Measurements from ENCODE around the gene USP33. TPM values are rescaled to one million over a fixed set of nuclear protein-coding genes. Genes with fewer than 3 reads are reported as not detected.
A peak's percentile ranks its signal among the peaks of the same experiment; 100 is the strongest.
"Not testable (repeated sequence)": the region's sequence is repeated elsewhere in the genome, so short reads cannot be mapped to it uniquely, and the experiment has no call there.

The USP33 gene
- total and polyA plus RNA-seq, 10 of the 15 experiments (the other 5 are each of a cell fraction or from before 2014, with no cell fraction given) = 13.1 to 49.9 (median 32.2) TPM

- Histone ChIP-seq H3K4me2 (ENCODE audit: control insufficient read depth, insufficient read depth) (no peak overlapping the region), H3K4me3 (no peak overlapping the region), H3K9me3 (replicated peaks; ENCODE audit: control insufficient read depth, insufficient read depth, low read length) (peaks cover 8% of the 10 kb centered on the region; the same call in 2 of the 3 replicates), H3K79me2 (ENCODE audit: control insufficient read depth, insufficient read depth, low read length) (peaks cover 43% of the 10 kb centered on the region), H3K27me3 (replicated peaks in 1 of 2; ENCODE audit: control insufficient read depth in 2 of 2, insufficient read depth in 2 of 2, low read length in 1 of 2) (no peaks in the 10 kb centered on the region), H3K4me1 (ENCODE audit: control insufficient read depth, insufficient read depth, low read length) (no peaks in the 10 kb centered on the region), H3K36me3 (ENCODE audit: control insufficient read depth in 2 of 2, insufficient read depth in 2 of 2, low read length in 1 of 2) (peaks cover 4 to 10% of the 10 kb centered on the region in 2 experiments), H3K9ac (ENCODE audit: control insufficient read depth, insufficient read depth, low read length) (no peak overlapping the region), H3K27ac (ENCODE audit: control insufficient read depth, insufficient read depth) (no peak overlapping the region), H4K20me1 (ENCODE audit: control insufficient read depth, insufficient read depth) (peaks cover 2% of the 10 kb centered on the region; the same call in 1 of the 2 replicates), H2AFZ (ENCODE audit: control insufficient read depth, low read depth, low read length) (no peak overlapping the region)
- 100% methylated on average over 2 of the region's 2 CpGs for WGBS (ENCODE audit: insufficient coverage, insufficient replicate concordance, low lambda C conversion rate, missing lambda C conversion rate)
- ChIA-PET CTCF (interaction anchor here (0.6 to 2.2 kb wide), 6 partner anchors 16 to 878 kb away, joined by 3 to 7 read pairs (median 3); no protein-coding TSS in a partner anchor), SMC1A (ENCODE audit: uncharacterized antibody, unreplicated experiment) (interaction anchor here (0.6 to 1.0 kb wide), 4 partner anchors 18 to 65 kb away, joined by 3 to 4 read pairs (median 3); no protein-coding TSS in a partner anchor), POLR2A (no interaction called here), RAD21 (ENCODE audit: unreplicated experiment) (no interaction called here)
- intact Hi-C loops (cut with micrococcal nuclease; ENCODE audit: unreplicated experiment) = no loop called here
- TF ChIP-seq BACH1 (IDR thresholded peaks at IDR 0.05; ENCODE audit: borderline replicate concordance) (no peak), KDM1A (IDR thresholded peaks at IDR 0.05; ENCODE audit: borderline replicate concordance) (no peak), CBX5 (IDR thresholded peaks at IDR 0.05; ENCODE audit: low read depth) (0 out of 2 replicates have a peak, but pooled peaks have one; percentile 60)
- no TSS peak for BruUV-seq (replicated peaks)
- DNase-seq (ENCODE audit: low read depth, low spot score) (no peak), FAIRE-seq (no peak), ATAC-seq (no peak)
- in situ Hi-C loops (cut with MboI) = no loop called here
These were observed 110.5 kb downstream of the USP33 start for GRCh38 chr1:77649127-77649526.

- H3K27me3 ChIP-seq (replicated peaks in 1 of 2; ENCODE audit: control insufficient read depth in 2 of 2, insufficient read depth in 2 of 2, low read length in 1 of 2); H3K4me1 ChIP-seq (ENCODE audit: control insufficient read depth, insufficient read depth, low read length); CTCF ChIA-PET; H3K4me2 ChIP-seq (ENCODE audit: control insufficient read depth, insufficient read depth); FAIRE-seq; BruUV-seq (replicated peaks); H3K4me3 ChIP-seq; in situ Hi-C loops (cut with MboI); H4K20me1 ChIP-seq (ENCODE audit: control insufficient read depth, insufficient read depth); ATAC-seq; RAD21 ChIA-PET (ENCODE audit: unreplicated experiment); H3K9me3 ChIP-seq (replicated peaks; ENCODE audit: control insufficient read depth, insufficient read depth, low read length); H3K27ac ChIP-seq (ENCODE audit: control insufficient read depth, insufficient read depth); H3K36me3 ChIP-seq (ENCODE audit: control insufficient read depth in 2 of 2, insufficient read depth in 2 of 2, low read length in 1 of 2); H2AFZ ChIP-seq (ENCODE audit: control insufficient read depth, low read depth, low read length); intact Hi-C loops (cut with micrococcal nuclease; ENCODE audit: unreplicated experiment); DNase-seq (ENCODE audit: low read depth, low spot score); H3K9ac ChIP-seq (ENCODE audit: control insufficient read depth, insufficient read depth, low read length): not testable (repeated sequence)
- WGBS (ENCODE audit: insufficient coverage, insufficient replicate concordance, low lambda C conversion rate, missing lambda C conversion rate) = 97% methylated on average over 6 of the region's 6 CpGs
- ChIA-PET POLR2A (interaction anchor here (1.3 kb wide), 1 partner anchor 12 kb away, joined by 5 read pairs; no protein-coding TSS in a partner anchor), SMC1A (ENCODE audit: uncharacterized antibody, unreplicated experiment) (interaction anchor here (1.0 to 1.9 kb wide), 3 partner anchors 15 to 69 kb away, joined by 3 to 5 read pairs (median 4); no protein-coding TSS in a partner anchor)
- peaks cover 37% of the 10 kb centered on the region for H3K79me2 ChIP-seq (ENCODE audit: control insufficient read depth, insufficient read depth, low read length)
These were observed 113.4 kb downstream of the USP33 start for GRCh38 chr1:77646224-77646623.

Other genes with a start within 250 kb of the USP33 start
- 39.5 and 53.6 TPM in 2 replicates for gene ZZZ3, start 77.2 kb downstream of the USP33 start, total RNA-seq (2014; rRNA removed)
- gene ZZZ3, start 77.2 kb downstream of the USP33 start, total RNA-seq (2014; rRNA removed; fragmentation: Illumina TruSeq; extraction: Trizol) = 44.1 and 45.1 TPM in 2 replicates
- 31.2 and 32.8 TPM in 2 replicates for gene ZZZ3, start 77.2 kb downstream of the USP33 start, total RNA-seq (2021)
- gene ZZZ3, start 77.2 kb downstream of the USP33 start, polyA plus RNA-seq (2011; rRNA removed) = 26.3 and 36.8 TPM in 2 replicates
- 25.6 and 31.9 TPM in 2 replicates for gene ZZZ3, start 77.2 kb downstream of the USP33 start, polyA plus RNA-seq (2014; fragmentation: Illumina TruSeq; extraction: Trizol)
- 10 to 100 TPM; 10.5 to 12.7 TPM for gene ZZZ3, start 77.2 kb downstream of the USP33 start, polyA plus RNA-seq (2014; fragmentation: Nextera tagmentation; extraction: Ambion mirVana)
- gene ZZZ3, start 77.2 kb downstream of the USP33 start, polyA plus RNA-seq (2014; rRNA removed) = 23.8 and 25.9 TPM in 2 replicates
- 10 to 100 TPM; 37.4 to 40.3 TPM for gene ZZZ3, start 77.2 kb downstream of the USP33 start, polyA plus RNA-seq (2016; fragmentation: Nextera tagmentation; extraction: Ambion mirVana)
- 4.9 and 5.4 TPM in 2 replicates for gene MIGA1, start 19.8 kb upstream of the USP33 start, total RNA-seq (2014; rRNA removed)
- 6.4 and 7.2 TPM in 2 replicates for gene MIGA1, start 19.8 kb upstream of the USP33 start, total RNA-seq (2014; rRNA removed; fragmentation: Illumina TruSeq; extraction: Trizol)
- gene MIGA1, start 19.8 kb upstream of the USP33 start, total RNA-seq (2021) = 5.1 and 5.3 TPM in 2 replicates
- gene MIGA1, start 19.8 kb upstream of the USP33 start, polyA plus RNA-seq (2011; rRNA removed) = 4.2 and 6.8 TPM in 2 replicates
- 4.3 and 5.8 TPM in 2 replicates for gene MIGA1, start 19.8 kb upstream of the USP33 start, polyA plus RNA-seq (2014; fragmentation: Illumina TruSeq; extraction: Trizol)
- 1 to 10 TPM; 1.3 to 1.7 TPM for gene MIGA1, start 19.8 kb upstream of the USP33 start, polyA plus RNA-seq (2014; fragmentation: Nextera tagmentation; extraction: Ambion mirVana)
- gene MIGA1, start 19.8 kb upstream of the USP33 start, polyA plus RNA-seq (2014; rRNA removed) = 3.6 and 4.0 TPM in 2 replicates
- 1 to 10 TPM; 4.2 to 5.0 TPM for gene MIGA1, start 19.8 kb upstream of the USP33 start, polyA plus RNA-seq (2016; fragmentation: Nextera tagmentation; extraction: Ambion mirVana)
- gene NEXN, start 128.8 kb upstream of the USP33 start, total RNA-seq (2014; rRNA removed) = 7.3 and 11.1 TPM in 2 replicates
- 19.3 and 22.8 TPM in 2 replicates for gene NEXN, start 128.8 kb upstream of the USP33 start, total RNA-seq (2014; rRNA removed; fragmentation: Illumina TruSeq; extraction: Trizol)
- 7.2 and 7.8 TPM in 2 replicates for gene NEXN, start 128.8 kb upstream of the USP33 start, total RNA-seq (2021)
- gene NEXN, start 128.8 kb upstream of the USP33 start, polyA plus RNA-seq (2011; rRNA removed) = 2.5 and 4.0 TPM in 2 replicates
- 46.6 and 65.6 TPM in 2 replicates for gene NEXN, start 128.8 kb upstream of the USP33 start, polyA plus RNA-seq (2014; fragmentation: Illumina TruSeq; extraction: Trizol)
- 10 to 100 TPM; 35.9 to 39.9 TPM for gene NEXN, start 128.8 kb upstream of the USP33 start, polyA plus RNA-seq (2014; fragmentation: Nextera tagmentation; extraction: Ambion mirVana)
- gene NEXN, start 128.8 kb upstream of the USP33 start, polyA plus RNA-seq (2014; rRNA removed) = 7.5 and 10.5 TPM in 2 replicates
- gene NEXN, start 128.8 kb upstream of the USP33 start, polyA plus RNA-seq (2016; fragmentation: Nextera tagmentation; extraction: Ambion mirVana) = 10 to 100 TPM; 13.8 to 17.1 TPM
- gene FUBP1, start 219.2 kb upstream of the USP33 start, total RNA-seq (2014; rRNA removed) = 186 and 207 TPM in 2 replicates
- gene FUBP1, start 219.2 kb upstream of the USP33 start, total RNA-seq (2014; rRNA removed; fragmentation: Illumina TruSeq; extraction: Trizol) = 244 and 247 TPM in 2 replicates
- gene FUBP1, start 219.2 kb upstream of the USP33 start, total RNA-seq (2021) = 184 and 196 TPM in 2 replicates
- 343 and 471 TPM in 2 replicates for gene FUBP1, start 219.2 kb upstream of the USP33 start, polyA plus RNA-seq (2011; rRNA removed)
- gene FUBP1, start 219.2 kb upstream of the USP33 start, polyA plus RNA-seq (2014; fragmentation: Illumina TruSeq; extraction: Trizol) = 209 and 221 TPM in 2 replicates
- 100 to 1,000 TPM; 110 to 114 TPM for gene FUBP1, start 219.2 kb upstream of the USP33 start, polyA plus RNA-seq (2014; fragmentation: Nextera tagmentation; extraction: Ambion mirVana)
- 219 and 248 TPM in 2 replicates for gene FUBP1, start 219.2 kb upstream of the USP33 start, polyA plus RNA-seq (2014; rRNA removed)
- 100 to 1,000 TPM; 136 to 142 TPM for gene FUBP1, start 219.2 kb upstream of the USP33 start, polyA plus RNA-seq (2016; fragmentation: Nextera tagmentation; extraction: Ambion mirVana)
- 5.3 and 6.9 TPM in 2 replicates for gene DNAJB4, start 245.1 kb upstream of the USP33 start, total RNA-seq (2014; rRNA removed)
- gene DNAJB4, start 245.1 kb upstream of the USP33 start, total RNA-seq (2014; rRNA removed; fragmentation: Illumina TruSeq; extraction: Trizol) = 6.2 and 6.5 TPM in 2 replicates
- gene DNAJB4, start 245.1 kb upstream of the USP33 start, total RNA-seq (2021) = 7.3 and 7.6 TPM in 2 replicates
- gene DNAJB4, start 245.1 kb upstream of the USP33 start, polyA plus RNA-seq (2011; rRNA removed) = 6.6 and 13.6 TPM in 2 replicates
- gene DNAJB4, start 245.1 kb upstream of the USP33 start, polyA plus RNA-seq (2014; fragmentation: Illumina TruSeq; extraction: Trizol) = 6.5 and 8.8 TPM in 2 replicates
- 1 to 10 TPM; 3.8 to 5.1 TPM for gene DNAJB4, start 245.1 kb upstream of the USP33 start, polyA plus RNA-seq (2014; fragmentation: Nextera tagmentation; extraction: Ambion mirVana)
- 5.9 and 8.1 TPM in 2 replicates for gene DNAJB4, start 245.1 kb upstream of the USP33 start, polyA plus RNA-seq (2014; rRNA removed)
- 10 to 100 TPM; 10.1 to 10.5 TPM for gene DNAJB4, start 245.1 kb upstream of the USP33 start, polyA plus RNA-seq (2016; fragmentation: Nextera tagmentation; extraction: Ambion mirVana)

All from GM12878 (cell line).